ENCODE data around the gene NCDN. TPM values are rescaled to one million over a fixed set of nuclear protein-coding genes. Genes with fewer than 3 reads are reported as not detected.

Gene NCDN
- total RNA-seq, 1 donor from 2014 or later, result 20.2 TPM

DNA sequence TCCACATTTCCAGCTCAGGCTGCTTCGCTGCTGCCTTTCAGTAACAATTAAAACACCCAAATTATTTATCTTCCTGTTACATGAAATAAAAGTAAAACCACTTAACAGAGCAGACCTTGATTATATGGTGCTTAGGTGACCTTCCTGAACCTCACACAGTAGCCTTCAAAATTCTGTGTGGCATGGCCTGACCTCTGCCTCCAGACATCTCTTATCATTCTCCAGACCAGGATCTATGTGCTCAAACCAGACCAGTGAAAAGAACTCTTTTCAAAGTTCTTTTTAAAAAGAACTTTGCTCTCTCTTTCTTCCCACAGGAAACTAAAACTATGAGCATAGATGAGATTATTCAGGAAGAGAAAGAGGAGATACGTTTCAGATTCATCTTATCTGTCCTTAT is 38.2 kb upstream of the NCDN start:
- H3K27me3 ChIP-seq (ENCODE audit: low read depth), result no peaks in the 10 kb centered on the region
- no peak overlapping the region for H3K4me3 ChIP-seq
- DNase-seq (no peak), ATAC-seq (no peak)
- TF ChIP-seq CTCF (IDR thresholded peaks at IDR 0.05), result no peak
- H3K27ac ChIP-seq, result no peak overlapping the region
- intact Hi-C loops (cut with DNase I), result no loop called here
- no peaks in the 10 kb centered on the region for H3K36me3 ChIP-seq
- H3K4me1 ChIP-seq, result peaks cover 7% of the 10 kb centered on the region
- H3K9me3 ChIP-seq, result peaks cover 8% of the 10 kb centered on the region

GRCh38 chr1:35524106-35524505 is 33.5 kb upstream of the NCDN start:
- no peak overlapping the region for H3K4me3 ChIP-seq
- TF ChIP-seq CTCF (IDR thresholded peaks at IDR 0.05), result no peak
- ATAC-seq (no peak), DNase-seq (no peak)
- no peaks in the 10 kb centered on the region for H3K27me3 ChIP-seq (ENCODE audit: low read depth)
- no peaks in the 10 kb centered on the region for H3K9me3 ChIP-seq
- intact Hi-C loops (cut with DNase I), result no loop called here
- peaks cover 7% of the 10 kb centered on the region for H3K4me1 ChIP-seq
- H3K27ac ChIP-seq, result no peak overlapping the region
- H3K36me3 ChIP-seq, result no peaks in the 10 kb centered on the region

- TF ChIP-seq CTCF (IDR thresholded peaks at IDR 0.05), result no peak
- no peak for ATAC-seq
- H3K36me3 ChIP-seq, result peaks cover 8% of the 10 kb centered on the region
- H3K9me3 ChIP-seq, result no peaks in the 10 kb centered on the region
- H3K27me3 ChIP-seq (ENCODE audit: low read depth), result no peaks in the 10 kb centered on the region
- DNase-seq, result no peak
- H3K4me1 ChIP-seq, result peaks cover 16% of the 10 kb centered on the region
- H3K27ac ChIP-seq, result no peak overlapping the region
- H3K4me3 ChIP-seq, result no peak overlapping the region
- intact Hi-C loops (cut with DNase I), result no loop called here
These were observed 27.4 kb upstream of the NCDN start for GRCh38 chr1:35530168-35530567.

- no peak overlapping the region for H3K4me3 ChIP-seq
- H3K9me3 ChIP-seq, result no peaks in the 10 kb centered on the region
- H3K36me3 ChIP-seq, result peaks cover 8% of the 10 kb centered on the region
- DNase-seq (no peak), ATAC-seq (no peak)
- intact Hi-C loops (cut with DNase I), result no loop called here
- H3K27ac ChIP-seq, result no peak overlapping the region
- TF ChIP-seq CTCF (IDR thresholded peaks at IDR 0.05), result no peak
- peaks cover 16% of the 10 kb centered on the region for H3K4me1 ChIP-seq
- no peaks in the 10 kb centered on the region for H3K27me3 ChIP-seq (ENCODE audit: low read depth)
These were observed 26.7 kb upstream of the NCDN start for GRCh38 chr1:35530946-35531345.

GRCh38 chr1:35531368-35531767 is 26.2 kb upstream of the NCDN start:
- intact Hi-C loops (cut with DNase I), result no loop called here
- no peak for DNase-seq
- Histone ChIP-seq H3K36me3 (peaks cover 8% of the 10 kb centered on the region), H3K4me1 (peaks cover 16% of the 10 kb centered on the region), H3K4me3 (no peak overlapping the region), H3K9me3 (no peaks in the 10 kb centered on the region), H3K27me3 (ENCODE audit: low read depth) (no peaks in the 10 kb centered on the region), H3K27ac (no peak overlapping the region)
- no peak for ATAC-seq
- TF ChIP-seq CTCF (IDR thresholded peaks at IDR 0.05), result no peak
